ENCODE measurements around the gene CR1.

DNA sequence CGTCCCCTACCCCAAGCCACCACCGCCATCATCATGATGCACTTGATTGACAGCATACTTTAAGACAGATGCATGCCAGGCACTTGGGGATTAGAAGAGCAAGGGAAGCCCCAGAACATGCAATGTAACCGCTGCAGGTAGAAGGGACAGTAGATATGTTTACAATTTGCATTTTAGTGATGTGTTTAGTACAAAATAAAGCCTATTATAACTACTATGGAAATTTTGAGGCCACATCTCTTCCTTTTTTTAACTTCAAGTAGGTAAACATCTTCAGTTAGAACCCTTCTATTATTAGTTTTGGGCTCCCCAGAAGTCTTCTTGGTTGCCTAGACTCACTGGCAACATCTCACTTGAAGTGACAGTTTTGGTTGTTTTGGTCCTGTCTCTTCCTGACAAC is 174.2 kb downstream of the CR1 start:
- TF ChIP-seq, protein P1, sequence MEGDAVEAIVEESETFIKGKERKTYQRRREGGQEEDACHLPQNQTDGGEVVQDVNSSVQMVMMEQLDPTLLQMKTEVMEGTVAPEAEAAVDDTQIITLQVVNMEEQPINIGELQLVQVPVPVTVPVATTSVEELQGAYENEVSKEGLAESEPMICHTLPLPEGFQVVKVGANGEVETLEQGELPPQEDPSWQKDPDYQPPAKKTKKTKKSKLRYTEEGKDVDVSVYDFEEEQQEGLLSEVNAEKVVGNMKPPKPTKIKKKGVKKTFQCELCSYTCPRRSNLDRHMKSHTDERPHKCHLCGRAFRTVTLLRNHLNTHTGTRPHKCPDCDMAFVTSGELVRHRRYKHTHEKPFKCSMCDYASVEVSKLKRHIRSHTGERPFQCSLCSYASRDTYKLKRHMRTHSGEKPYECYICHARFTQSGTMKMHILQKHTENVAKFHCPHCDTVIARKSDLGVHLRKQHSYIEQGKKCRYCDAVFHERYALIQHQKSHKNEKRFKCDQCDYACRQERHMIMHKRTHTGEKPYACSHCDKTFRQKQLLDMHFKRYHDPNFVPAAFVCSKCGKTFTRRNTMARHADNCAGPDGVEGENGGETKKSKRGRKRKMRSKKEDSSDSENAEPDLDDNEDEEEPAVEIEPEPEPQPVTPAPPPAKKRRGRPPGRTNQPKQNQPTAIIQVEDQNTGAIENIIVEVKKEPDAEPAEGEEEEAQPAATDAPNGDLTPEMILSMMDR (IDR thresholded peaks at IDR 0.05) = no peak
- TF ChIP-seq POLR2A (IDR thresholded peaks at IDR 0.05) (no peak), EP300 (IDR thresholded peaks at IDR 0.05) (no peak)

Data from ovary (tissue), 3 donors.